Measurements from ENCODE around the gene MIS18BP1.
"Not testable (repeated sequence)": the region's sequence is repeated elsewhere in the genome, so short reads cannot be mapped to it uniquely, and the experiment has no call there.

Gene MIS18BP1

GRCh38 chr14:45227566-45227965 lies 25.4 kb downstream of the MIS18BP1 start:
- TF ChIP-seq, protein P1, sequence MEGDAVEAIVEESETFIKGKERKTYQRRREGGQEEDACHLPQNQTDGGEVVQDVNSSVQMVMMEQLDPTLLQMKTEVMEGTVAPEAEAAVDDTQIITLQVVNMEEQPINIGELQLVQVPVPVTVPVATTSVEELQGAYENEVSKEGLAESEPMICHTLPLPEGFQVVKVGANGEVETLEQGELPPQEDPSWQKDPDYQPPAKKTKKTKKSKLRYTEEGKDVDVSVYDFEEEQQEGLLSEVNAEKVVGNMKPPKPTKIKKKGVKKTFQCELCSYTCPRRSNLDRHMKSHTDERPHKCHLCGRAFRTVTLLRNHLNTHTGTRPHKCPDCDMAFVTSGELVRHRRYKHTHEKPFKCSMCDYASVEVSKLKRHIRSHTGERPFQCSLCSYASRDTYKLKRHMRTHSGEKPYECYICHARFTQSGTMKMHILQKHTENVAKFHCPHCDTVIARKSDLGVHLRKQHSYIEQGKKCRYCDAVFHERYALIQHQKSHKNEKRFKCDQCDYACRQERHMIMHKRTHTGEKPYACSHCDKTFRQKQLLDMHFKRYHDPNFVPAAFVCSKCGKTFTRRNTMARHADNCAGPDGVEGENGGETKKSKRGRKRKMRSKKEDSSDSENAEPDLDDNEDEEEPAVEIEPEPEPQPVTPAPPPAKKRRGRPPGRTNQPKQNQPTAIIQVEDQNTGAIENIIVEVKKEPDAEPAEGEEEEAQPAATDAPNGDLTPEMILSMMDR (IDR thresholded peaks at IDR 0.05; ENCODE audit: borderline replicate concordance, control extremely low read depth, extremely low read depth, insufficient read depth, missing control alignments) = no peak
- in situ Hi-C loops (cut with MboI; ENCODE audit: low sequenced_read_pairs, unreplicated experiment) = no loop called here
- DNase-seq (ENCODE audit: low spot score) = no peak

- peak; percentile 34 for DNase-seq (ENCODE audit: low spot score)
- TF ChIP-seq, protein P1 (IDR thresholded peaks at IDR 0.05; ENCODE audit: borderline replicate concordance, control extremely low read depth, extremely low read depth, insufficient read depth, missing control alignments) = no peak
- in situ Hi-C loops (cut with MboI; ENCODE audit: low sequenced_read_pairs, unreplicated experiment) = no loop called here
Observed at GRCh38 chr14:45222485-45223262, 30.3 kb downstream of the MIS18BP1 start.

- in situ Hi-C loops (cut with MboI; ENCODE audit: low sequenced_read_pairs, unreplicated experiment) = not testable (repeated sequence)
Observed at GRCh38 chr14:45214341-45214740, 38.7 kb downstream of the MIS18BP1 start.

DNA sequence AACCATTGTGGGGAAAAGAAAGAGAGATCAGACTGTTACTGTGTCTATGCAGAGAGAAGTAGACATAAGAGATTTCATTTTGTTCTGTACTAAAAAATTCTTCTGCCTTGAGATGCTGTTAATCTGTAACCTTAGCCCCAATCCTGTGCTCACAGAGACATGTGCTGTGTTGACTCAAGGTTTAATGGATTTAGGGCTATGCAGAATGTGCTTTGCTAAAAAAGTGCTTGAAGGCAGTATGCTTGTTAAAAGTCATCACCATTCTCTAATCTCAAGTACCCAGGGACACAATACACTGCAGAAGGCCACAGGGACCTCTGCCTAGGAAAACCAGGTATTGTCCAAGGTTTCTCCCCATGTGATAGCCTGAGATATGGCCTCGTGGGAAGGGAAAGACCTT lies 39.3 kb downstream of the MIS18BP1 start:
- DNase-seq (ENCODE audit: low spot score); in situ Hi-C loops (cut with MboI; ENCODE audit: low sequenced_read_pairs, unreplicated experiment): not testable (repeated sequence)

More at GRCh38 chr14:45214341-45214740, 38.7 kb downstream of the MIS18BP1 start:
- DNase-seq (ENCODE audit: low spot score) = not testable (repeated sequence)

DNA sequence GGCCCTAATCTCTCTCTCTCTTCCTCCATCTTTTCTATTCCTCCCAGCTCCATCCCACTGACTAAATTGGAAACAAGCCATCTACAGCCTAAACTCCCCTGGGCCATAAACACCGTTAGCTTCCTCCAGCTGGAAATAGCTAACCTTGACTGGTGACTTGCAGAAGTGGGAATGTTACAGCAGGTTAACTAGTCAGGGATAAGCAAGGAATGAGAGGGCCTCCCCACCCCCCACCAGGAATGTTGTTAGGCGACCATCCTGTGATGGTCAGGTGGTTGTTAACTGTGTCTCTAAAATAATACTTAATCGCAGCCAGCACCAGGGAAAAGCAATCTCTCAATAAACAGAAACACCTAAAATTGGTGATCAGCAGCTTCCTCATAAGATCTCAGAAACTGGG lies 40.8 kb downstream of the MIS18BP1 start:
- TF ChIP-seq, protein P1 (IDR thresholded peaks at IDR 0.05; ENCODE audit: borderline replicate concordance, control extremely low read depth, extremely low read depth, insufficient read depth, missing control alignments) = no peak
- DNase-seq (ENCODE audit: low spot score) = no peak
- in situ Hi-C loops (cut with MboI; ENCODE audit: low sequenced_read_pairs, unreplicated experiment) = no loop called here

- in situ Hi-C loops (cut with MboI; ENCODE audit: low sequenced_read_pairs, unreplicated experiment) = no loop called here
- DNase-seq (ENCODE audit: low spot score) = no peak
- TF ChIP-seq, protein P1 (IDR thresholded peaks at IDR 0.05; ENCODE audit: borderline replicate concordance, control extremely low read depth, extremely low read depth, insufficient read depth, missing control alignments) = no peak
Observed at GRCh38 chr14:45211295-45211694, 41.7 kb downstream of the MIS18BP1 start.

- TF ChIP-seq, protein P1 (IDR thresholded peaks at IDR 0.05; ENCODE audit: borderline replicate concordance, control extremely low read depth, extremely low read depth, insufficient read depth, missing control alignments) = no peak
- no peak for DNase-seq (ENCODE audit: low spot score)
- in situ Hi-C loops (cut with MboI; ENCODE audit: low sequenced_read_pairs, unreplicated experiment) = no loop called here
Observed at GRCh38 chr14:45210159-45210558, 42.8 kb downstream of the MIS18BP1 start.
